HepG2 (cell line): ENCODE data around the gene FAM221B. TPM values are rescaled to one million over a fixed set of nuclear protein-coding genes. Genes with fewer than 3 reads are reported as not detected.

Source experiments
- BORCS8-MEF2B ChIP-seq: sonication (generic); formaldehyde crosslinking; IDR thresholded peaks from 2 replicates; pipeline ENCODE4 v1.8.0; 2022; ENCODE audit warnings: mild to moderate bottlenecking, missing genetic modification reagents
- CAMTA2 ChIP-seq: sonication (generic); formaldehyde crosslinking; IDR thresholded peaks from 2 replicates; pipeline ENCODE4 v1.4.0; 2020; ENCODE audit warnings: mild to moderate bottlenecking, missing genetic modification reagents, borderline replicate concordance
- HNRNPH1 ChIP-seq: fragments of 200-400 bp; formaldehyde crosslinking; optimal IDR thresholded peaks from 2 replicates; pipeline ENCODE3; 2017; ENCODE audit warnings: mild to moderate bottlenecking, low read depth, low read length
- IRF2 ChIP-seq: IDR thresholded peaks from 2 replicates; pipeline ENCODE4 v1.6.1; 2018; ENCODE audit warnings: missing genetic modification reagents, missing compliant biosample characterization
- JARID2 ChIP-seq: sonication (generic); formaldehyde crosslinking; IDR thresholded peaks from 2 replicates; pipeline ENCODE4 v1.8.1; 2023; ENCODE audit warnings: missing genetic modification reagents, inconsistent platforms; ENCODE audit not compliant: insufficient replicate concordance
- KDM5B ChIP-seq: sonication (generic); formaldehyde crosslinking; IDR thresholded peaks from 2 replicates; pipeline ENCODE4 v1.4.0; 2020; ENCODE audit warnings: missing genetic modification reagents, mild to moderate bottlenecking, borderline replicate concordance
- KLF16 ChIP-seq, 2 experiments: sonication (generic) in 1 of 2; formaldehyde crosslinking in 1 of 2; IDR thresholded peaks; 2 replicates each; pipeline versions ENCODE4 v1.6.1 to v1.8.0; 2016 to 2023; ENCODE audit warnings: missing genetic modification reagents in 2 of 2, missing compliant biosample characterization in 1 of 2
- NFE2 ChIP-seq: sonication (generic); formaldehyde crosslinking; IDR thresholded peaks from 2 replicates; pipeline ENCODE4 v1.4.0; 2020; ENCODE audit warnings: missing genetic modification reagents
- SCMH1 ChIP-seq: sonication (generic); formaldehyde crosslinking; IDR thresholded peaks from 2 replicates; pipeline ENCODE4 v1.9.0; 2021; ENCODE audit warnings: missing genetic modification reagents, mild to moderate bottlenecking, borderline replicate concordance
- SOX13 ChIP-seq, 3 experiments: fragments of 450-650 bp in 1 of 3; sonication (generic) in 1 of 3; formaldehyde crosslinking in 1 of 3; IDR thresholded peaks in 2 of 3; conservative IDR thresholded peaks in 1 of 3; 2 replicates each; pipeline versions ENCODE4 v1.5.0 to v1.6.1; 2016 to 2020; ENCODE audit warnings: antibody characterized with exemption in 1 of 3, mild to moderate bottlenecking in 1 of 3, missing compliant biosample characterization in 1 of 3, missing genetic modification reagents in 1 of 3, moderate library complexity in 1 of 3
- YEATS2 ChIP-seq: sonication (generic); formaldehyde crosslinking; IDR thresholded peaks from 2 replicates; pipeline ENCODE4 v1.4.0; 2020; ENCODE audit warnings: missing genetic modification reagents, borderline replicate concordance
- YY1 ChIP-seq: IDR thresholded peaks from 2 replicates; pipeline ENCODE4 v1.6.1; 2011; ENCODE audit warnings: low read length, low read depth, moderate library complexity, mild to moderate bottlenecking; ENCODE audit not compliant: insufficient read depth, insufficient replicate concordance
- ZNF546 ChIP-seq: sonication (generic); formaldehyde crosslinking; conservative IDR thresholded peaks from 2 replicates; pipeline ENCODE4 v1.8.1; 2023; ENCODE audit warnings: mild to moderate bottlenecking, missing genetic modification reagents
- ZNF710 ChIP-seq: sonication (generic); formaldehyde crosslinking; IDR thresholded peaks from 2 replicates; pipeline ENCODE4 v1.5.0; 2020; ENCODE audit warnings: mild to moderate bottlenecking, missing genetic modification reagents, borderline replicate concordance
- ZZZ3 ChIP-seq: sonication (generic); formaldehyde crosslinking; IDR thresholded peaks from 2 replicates; pipeline ENCODE4 v1.4.0; 2020; ENCODE audit warnings: missing genetic modification reagents, mild to moderate bottlenecking, borderline replicate concordance
- polyA plus RNA-seq, 8 experiments: library from polyadenylated mRNA; depleted of rRNA in 3 of 8; stranded (reverse) in 7 of 8; unstranded in 1 of 8; fragments of >200 nt; fragmentation: Illumina TruSeq in 4 of 8; extraction: Trizol in 4 of 8; gene quantifications; 2 replicates each; pipeline versions ENCODE4 v1.2.1 to v1.2.3, GENCODE V29; 2011 to 2016; ENCODE audit warnings: low read depth in 4 of 8, missing spikeins in 1 of 8, mixed read lengths in 1 of 8; ENCODE audit not compliant: insufficient read depth in 1 of 8
- total RNA-seq, 5 experiments: library from RNA; depleted of rRNA; stranded (reverse); fragments of >200 nt; fragmentation: Illumina TruSeq; extraction: Trizol; gene quantifications; 2 replicates each; pipeline ENCODE4 v1.2.3, GENCODE V29; 2016; ENCODE audit warnings: low read depth in 1 of 5
- TF ChIP-seq, protein P1 (sequence below): sonication (generic); formaldehyde crosslinking; IDR thresholded peaks from 2 replicates; pipeline ENCODE4 v1.4.0; 2020; ENCODE audit warnings: missing genetic modification reagents, borderline replicate concordance
- TF ChIP-seq, protein P2 (sequence below): sonication (generic); formaldehyde crosslinking; conservative IDR thresholded peaks from 2 replicates; pipeline ENCODE4 v1.4.0; 2020; ENCODE audit warnings: missing genetic modification reagents
- TF ChIP-seq, protein P3 (sequence below): sonication (generic); formaldehyde crosslinking; conservative IDR thresholded peaks from 2 replicates; pipeline ENCODE4 v1.4.0; 2020; ENCODE audit warnings: missing genetic modification reagents

Gene FAM221B
- total and polyA plus RNA-seq, 2 of the 13 experiments (the other 11 are each of a cell fraction or from before 2014, with no cell fraction given) = not detected

DNA sequence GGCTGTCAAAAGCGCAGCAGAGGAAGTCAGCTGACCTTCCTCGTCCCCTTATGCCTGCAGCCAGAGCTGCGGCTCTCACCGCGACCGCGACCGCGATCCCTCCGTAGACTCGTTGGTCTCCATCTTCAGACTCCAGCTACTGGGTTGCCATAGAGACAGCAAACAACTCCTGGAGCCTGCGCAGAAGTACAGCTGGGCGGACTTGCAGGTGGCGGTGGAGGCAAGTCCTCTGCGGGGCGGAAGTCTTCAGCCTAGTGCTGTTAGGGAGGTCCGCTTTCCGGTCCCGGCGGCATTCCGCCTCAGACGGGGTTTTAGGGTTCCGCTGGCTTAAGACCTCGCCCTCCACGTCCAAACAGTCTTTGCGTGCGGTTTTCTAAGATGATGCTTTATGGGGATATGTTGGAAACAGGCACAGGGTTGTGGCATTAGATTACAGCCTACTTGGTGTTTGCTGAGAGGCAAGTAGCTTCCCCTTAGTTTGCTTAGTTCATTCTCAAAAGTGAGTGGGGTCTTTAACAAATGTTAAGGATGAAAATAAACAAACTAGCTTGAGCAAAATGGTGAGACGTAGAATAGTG, 16.4 kb downstream of the FAM221B start, which contains the start of gene SPAG8 (continued):
- no peak for TF ChIP-seq ZZZ3 (CRISPR knock-in tag)
- TF ChIP-seq NFE2 (CRISPR knock-in tag) = no peak
- TF ChIP-seq, protein P1, sequence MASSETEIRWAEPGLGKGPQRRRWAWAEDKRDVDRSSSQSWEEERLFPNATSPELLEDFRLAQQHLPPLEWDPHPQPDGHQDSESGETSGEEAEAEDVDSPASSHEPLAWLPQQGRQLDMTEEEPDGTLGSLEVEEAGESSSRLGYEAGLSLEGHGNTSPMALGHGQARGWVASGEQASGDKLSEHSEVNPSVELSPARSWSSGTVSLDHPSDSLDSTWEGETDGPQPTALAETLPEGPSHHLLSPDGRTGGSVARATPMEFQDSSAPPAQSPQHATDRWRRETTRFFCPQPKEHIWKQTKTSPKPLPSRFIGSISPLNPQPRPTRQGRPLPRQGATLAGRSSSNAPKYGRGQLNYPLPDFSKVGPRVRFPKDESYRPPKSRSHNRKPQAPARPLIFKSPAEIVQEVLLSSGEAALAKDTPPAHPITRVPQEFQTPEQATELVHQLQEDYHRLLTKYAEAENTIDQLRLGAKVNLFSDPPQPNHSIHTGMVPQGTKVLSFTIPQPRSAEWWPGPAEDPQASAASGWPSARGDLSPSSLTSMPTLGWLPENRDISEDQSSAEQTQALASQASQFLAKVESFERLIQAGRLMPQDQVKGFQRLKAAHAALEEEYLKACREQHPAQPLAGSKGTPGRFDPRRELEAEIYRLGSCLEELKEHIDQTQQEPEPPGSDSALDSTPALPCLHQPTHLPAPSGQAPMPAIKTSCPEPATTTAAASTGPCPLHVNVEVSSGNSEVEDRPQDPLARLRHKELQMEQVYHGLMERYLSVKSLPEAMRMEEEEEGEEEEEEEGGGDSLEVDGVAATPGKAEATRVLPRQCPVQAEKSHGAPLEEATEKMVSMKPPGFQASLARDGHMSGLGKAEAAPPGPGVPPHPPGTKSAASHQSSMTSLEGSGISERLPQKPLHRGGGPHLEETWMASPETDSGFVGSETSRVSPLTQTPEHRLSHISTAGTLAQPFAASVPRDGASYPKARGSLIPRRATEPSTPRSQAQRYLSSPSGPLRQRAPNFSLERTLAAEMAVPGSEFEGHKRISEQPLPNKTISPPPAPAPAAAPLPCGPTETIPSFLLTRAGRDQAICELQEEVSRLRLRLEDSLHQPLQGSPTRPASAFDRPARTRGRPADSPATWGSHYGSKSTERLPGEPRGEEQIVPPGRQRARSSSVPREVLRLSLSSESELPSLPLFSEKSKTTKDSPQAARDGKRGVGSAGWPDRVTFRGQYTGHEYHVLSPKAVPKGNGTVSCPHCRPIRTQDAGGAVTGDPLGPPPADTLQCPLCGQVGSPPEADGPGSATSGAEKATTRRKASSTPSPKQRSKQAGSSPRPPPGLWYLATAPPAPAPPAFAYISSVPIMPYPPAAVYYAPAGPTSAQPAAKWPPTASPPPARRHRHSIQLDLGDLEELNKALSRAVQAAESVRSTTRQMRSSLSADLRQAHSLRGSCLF (CRISPR knock-in tag) = no peak
- peak; percentile 83 for TF ChIP-seq YEATS2 (CRISPR knock-in tag)
- no peak for TF ChIP-seq SOX13 (IDR thresholded peaks at IDR 0.05)
- TF ChIP-seq SOX13 (CRISPR knock-in tag; conservative IDR thresholded peaks at IDR 0.05 in 1 of 2, IDR thresholded peaks at IDR 0.05 in 1 of 2) = 0 out of 4 replicates have a peak, but pooled peaks of 1 of the 2 experiments have one; percentile 19
- no peak for TF ChIP-seq CAMTA2
- TF ChIP-seq ZNF710 (CRISPR knock-in tag) = peak; percentile 68; the same call in 1 of the 2 replicates
- peak; percentile 87 for TF ChIP-seq IRF2
- TF ChIP-seq SCMH1 (CRISPR knock-in tag) = no peak
- TF ChIP-seq BORCS8-MEF2B (CRISPR knock-in tag) = peak; percentile 74
- no peak for TF ChIP-seq ZNF546 (CRISPR knock-in tag)
- TF ChIP-seq JARID2 (CRISPR knock-in tag) = no peak
- TF ChIP-seq YY1 = peak; percentile 73
- TF ChIP-seq, protein P2, sequence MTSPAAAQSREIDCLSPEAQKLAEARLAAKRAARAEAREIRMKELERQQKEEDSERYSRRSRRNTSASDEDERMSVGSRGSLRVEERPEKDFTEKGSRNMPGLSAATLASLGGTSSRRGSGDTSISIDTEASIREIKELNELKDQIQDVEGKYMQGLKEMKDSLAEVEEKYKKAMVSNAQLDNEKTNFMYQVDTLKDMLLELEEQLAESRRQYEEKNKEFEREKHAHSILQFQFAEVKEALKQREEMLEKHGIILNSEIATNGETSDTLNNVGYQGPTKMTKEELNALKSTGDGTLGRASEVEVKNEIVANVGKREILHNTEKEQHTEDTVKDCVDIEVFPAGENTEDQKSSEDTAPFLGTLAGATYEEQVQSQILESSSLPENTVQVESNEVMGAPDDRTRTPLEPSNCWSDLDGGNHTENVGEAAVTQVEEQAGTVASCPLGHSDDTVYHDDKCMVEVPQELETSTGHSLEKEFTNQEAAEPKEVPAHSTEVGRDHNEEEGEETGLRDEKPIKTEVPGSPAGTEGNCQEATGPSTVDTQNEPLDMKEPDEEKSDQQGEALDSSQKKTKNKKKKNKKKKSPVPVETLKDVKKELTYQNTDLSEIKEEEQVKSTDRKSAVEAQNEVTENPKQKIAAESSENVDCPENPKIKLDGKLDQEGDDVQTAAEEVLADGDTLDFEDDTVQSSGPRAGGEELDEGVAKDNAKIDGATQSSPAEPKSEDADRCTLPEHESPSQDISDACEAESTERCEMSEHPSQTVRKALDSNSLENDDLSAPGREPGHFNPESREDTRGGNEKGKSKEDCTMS (CRISPR knock-in tag) = no peak
- TF ChIP-seq KLF16 (CRISPR knock-in tag; IDR thresholded peaks at IDR 0.05) = peak in 1 of 2 experiments; percentile 83; a peak in 2 of 4 replicates
- TF ChIP-seq HNRNPH1 = no peak
- no peak for TF ChIP-seq KDM5B (CRISPR knock-in tag)
- TF ChIP-seq, protein P3, sequence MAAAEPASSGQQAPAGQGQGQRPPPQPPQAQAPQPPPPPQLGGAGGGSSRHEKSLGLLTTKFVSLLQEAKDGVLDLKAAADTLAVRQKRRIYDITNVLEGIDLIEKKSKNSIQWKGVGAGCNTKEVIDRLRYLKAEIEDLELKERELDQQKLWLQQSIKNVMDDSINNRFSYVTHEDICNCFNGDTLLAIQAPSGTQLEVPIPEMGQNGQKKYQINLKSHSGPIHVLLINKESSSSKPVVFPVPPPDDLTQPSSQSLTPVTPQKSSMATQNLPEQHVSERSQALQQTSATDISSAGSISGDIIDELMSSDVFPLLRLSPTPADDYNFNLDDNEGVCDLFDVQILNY = no peak
